ENCODE data around the gene DNAH7.
A peak's percentile ranks its signal among the peaks of the same experiment; 100 is the strongest.
"Not testable (repeated sequence)": the region's sequence is repeated elsewhere in the genome, so short reads cannot be mapped to it uniquely, and the experiment has no call there.

Gene DNAH7

DNA sequence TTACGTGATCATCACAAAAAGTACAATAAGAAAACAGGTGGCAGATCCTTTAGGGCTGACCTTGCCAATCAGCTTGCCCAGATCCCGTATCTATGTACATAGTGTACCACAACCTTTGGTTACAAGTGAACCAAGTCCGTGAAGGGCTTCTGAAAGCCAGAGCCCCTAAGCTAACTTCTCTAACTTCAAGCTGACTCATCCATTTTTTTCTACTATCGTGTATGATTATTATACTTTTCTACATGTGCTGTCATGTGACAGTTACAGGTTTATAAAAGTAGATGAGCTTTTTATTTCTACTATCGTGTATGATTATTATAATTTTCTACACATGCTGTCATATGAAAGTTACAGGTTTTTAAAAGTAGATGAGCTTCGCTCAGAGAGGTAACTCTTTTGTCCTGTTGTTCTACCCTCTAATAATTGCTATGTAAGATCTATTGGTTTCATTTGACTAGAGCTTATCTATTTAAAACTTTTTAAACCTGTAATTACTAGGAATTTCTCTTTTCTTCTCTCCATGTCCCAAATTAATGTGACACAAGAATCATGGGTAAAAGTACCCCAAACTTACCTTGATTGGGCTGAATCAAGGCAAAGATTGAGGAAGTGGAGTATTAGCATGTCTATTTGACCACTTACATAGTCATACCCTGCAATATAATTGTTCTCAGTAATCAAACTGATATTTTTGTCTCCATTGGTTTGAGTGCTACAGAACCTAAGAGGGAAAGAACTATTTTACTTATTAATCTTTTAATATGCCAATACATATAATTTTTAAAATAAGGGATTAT lies 29.4 kb upstream of the DNAH7 start:
- Histone ChIP-seq H3K4me1 (ENCODE audit: control insufficient read depth, insufficient read depth, low read length) (peaks cover 33% of the 10 kb centered on the region), H3K9me3 (ENCODE audit: control insufficient read depth, insufficient read depth, low read length) (no peaks in the 10 kb centered on the region), H3K36me3 (ENCODE audit: control insufficient read depth, insufficient read depth, low read length) (no peaks in the 10 kb centered on the region), H3K4me3 (ENCODE audit: low read depth, low read length) (no peak overlapping the region), H3K27ac (ENCODE audit: low read depth, low read length) (peak overlapping the region; percentile 93), H3K9ac (ENCODE audit: low read depth, low read length) (no peak overlapping the region), H3K27me3 (ENCODE audit: control insufficient read depth, insufficient read depth, low read length) (no peaks in the 10 kb centered on the region)

- no peaks in the 10 kb centered on the region for H3K27me3 ChIP-seq (ENCODE audit: control insufficient read depth, insufficient read depth, low read length)
- H3K27ac ChIP-seq (ENCODE audit: low read depth, low read length): peak overlapping the region; percentile 93
- no peaks in the 10 kb centered on the region for H3K9me3 ChIP-seq (ENCODE audit: control insufficient read depth, insufficient read depth, low read length)
- no peak overlapping the region for H3K4me3 ChIP-seq (ENCODE audit: low read depth, low read length)
- no peaks in the 10 kb centered on the region for H3K36me3 ChIP-seq (ENCODE audit: control insufficient read depth, insufficient read depth, low read length)
- peaks cover 30% of the 10 kb centered on the region for H3K4me1 ChIP-seq (ENCODE audit: control insufficient read depth, insufficient read depth, low read length)
- H3K9ac ChIP-seq (ENCODE audit: low read depth, low read length): no peak overlapping the region
Measured at GRCh38 chr2:196096982-196097745, 28.5 kb upstream of the DNAH7 start.

DNA sequence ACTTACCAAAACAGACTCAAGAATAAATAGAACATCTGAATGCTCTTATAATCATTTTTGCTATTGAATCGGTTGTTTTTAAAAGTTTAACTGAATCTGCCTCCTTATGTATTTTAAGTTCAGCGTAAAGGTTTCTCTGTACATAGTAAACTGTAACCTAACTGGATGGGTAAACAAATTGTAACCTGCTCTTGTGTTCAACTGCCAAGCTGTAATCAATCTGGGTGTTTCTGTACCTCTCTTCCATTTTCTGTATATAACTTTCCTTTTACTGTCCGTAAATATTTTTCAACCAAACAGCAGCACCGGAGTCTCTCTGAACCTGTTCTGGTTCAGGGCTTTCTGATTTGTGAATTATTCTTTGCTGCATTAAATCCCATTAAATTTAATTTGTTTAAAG lies 27.6 kb upstream of the DNAH7 start:
- no peaks in the 10 kb centered on the region for H3K36me3 ChIP-seq (ENCODE audit: control insufficient read depth, insufficient read depth, low read length)
- peak overlapping the region; percentile 93 for H3K27ac ChIP-seq (ENCODE audit: low read depth, low read length)
- no peak overlapping the region for H3K9ac ChIP-seq (ENCODE audit: low read depth, low read length)
- peaks cover 21% of the 10 kb centered on the region for H3K4me1 ChIP-seq (ENCODE audit: control insufficient read depth, insufficient read depth, low read length)
- H3K27me3 ChIP-seq (ENCODE audit: control insufficient read depth, insufficient read depth, low read length): no peaks in the 10 kb centered on the region
- no peaks in the 10 kb centered on the region for H3K9me3 ChIP-seq (ENCODE audit: control insufficient read depth, insufficient read depth, low read length)
- no peak overlapping the region for H3K4me3 ChIP-seq (ENCODE audit: low read depth, low read length)

DNA sequence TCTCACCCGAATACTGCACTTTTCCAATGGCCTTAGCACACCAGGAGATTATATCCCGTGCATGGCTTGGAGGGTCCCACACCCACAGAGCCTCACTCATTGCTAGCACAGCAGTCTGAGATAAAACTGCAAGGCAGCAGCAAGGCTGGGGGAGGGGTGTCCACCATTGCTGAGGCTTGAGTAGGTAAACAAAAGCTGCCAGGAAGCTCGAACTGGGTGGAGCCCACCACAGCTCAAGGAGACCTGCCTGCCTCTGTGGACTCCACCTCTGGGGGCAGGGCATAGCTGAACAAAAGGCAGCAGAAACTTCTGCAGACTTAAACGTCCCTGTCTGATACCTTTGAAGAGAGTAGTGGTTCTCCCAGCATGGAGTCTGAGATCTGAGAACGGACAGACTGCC lies 20.8 kb upstream of the DNAH7 start:
- not testable (repeated sequence) for H3K36me3 ChIP-seq (ENCODE audit: control insufficient read depth, insufficient read depth, low read length); H3K9ac ChIP-seq (ENCODE audit: low read depth, low read length); H3K4me1 ChIP-seq (ENCODE audit: control insufficient read depth, insufficient read depth, low read length); H3K4me3 ChIP-seq (ENCODE audit: low read depth, low read length); H3K27me3 ChIP-seq (ENCODE audit: control insufficient read depth, insufficient read depth, low read length); H3K9me3 ChIP-seq (ENCODE audit: control insufficient read depth, insufficient read depth, low read length); H3K27ac ChIP-seq (ENCODE audit: low read depth, low read length)

DNA sequence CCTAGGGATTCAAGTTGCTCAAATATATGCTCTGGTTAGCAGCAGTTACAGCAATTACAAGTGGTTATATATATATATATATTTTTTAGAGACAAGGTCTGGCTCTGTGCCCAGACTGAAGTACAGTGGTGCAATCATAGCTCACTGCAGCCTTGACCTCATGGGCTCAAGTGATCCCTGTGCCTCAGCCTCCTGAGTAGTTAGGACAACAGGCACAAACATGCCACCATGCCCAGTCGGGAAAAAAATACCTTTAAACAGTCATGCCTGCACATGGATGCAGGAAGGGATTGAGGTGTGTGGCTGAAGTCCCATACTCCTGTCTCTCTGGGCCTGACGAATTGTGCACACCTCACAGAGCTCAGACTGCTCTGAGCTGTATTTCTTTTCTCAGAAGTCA lies 19.6 kb upstream of the DNAH7 start:
- Histone ChIP-seq H3K27me3 (ENCODE audit: control insufficient read depth, insufficient read depth, low read length) (no peaks in the 10 kb centered on the region), H3K9ac (ENCODE audit: low read depth, low read length) (no peak overlapping the region), H3K36me3 (ENCODE audit: control insufficient read depth, insufficient read depth, low read length) (no peaks in the 10 kb centered on the region), H3K4me1 (ENCODE audit: control insufficient read depth, insufficient read depth, low read length) (no peaks in the 10 kb centered on the region), H3K27ac (ENCODE audit: low read depth, low read length) (no peak overlapping the region), H3K4me3 (ENCODE audit: low read depth, low read length) (no peak overlapping the region), H3K9me3 (ENCODE audit: control insufficient read depth, insufficient read depth, low read length) (peaks cover 13% of the 10 kb centered on the region; the same call in 1 of the 2 replicates)

- Histone ChIP-seq H3K9me3 (ENCODE audit: control insufficient read depth, insufficient read depth, low read length) (peaks cover 14% of the 10 kb centered on the region; the same call in 1 of the 2 replicates), H3K9ac (ENCODE audit: low read depth, low read length) (no peak overlapping the region), H3K36me3 (ENCODE audit: control insufficient read depth, insufficient read depth, low read length) (no peaks in the 10 kb centered on the region), H3K27ac (ENCODE audit: low read depth, low read length) (no peak overlapping the region), H3K27me3 (ENCODE audit: control insufficient read depth, insufficient read depth, low read length) (no peaks in the 10 kb centered on the region), H3K4me3 (ENCODE audit: low read depth, low read length) (no peak overlapping the region), H3K4me1 (ENCODE audit: control insufficient read depth, insufficient read depth, low read length) (no peaks in the 10 kb centered on the region)
Measured at GRCh38 chr2:196086517-196087368, 18.1 kb upstream of the DNAH7 start.

- Histone ChIP-seq H3K27ac (ENCODE audit: low read depth, low read length) (no peak overlapping the region), H3K27me3 (ENCODE audit: control insufficient read depth, insufficient read depth, low read length) (no peaks in the 10 kb centered on the region), H3K36me3 (ENCODE audit: control insufficient read depth, insufficient read depth, low read length) (no peaks in the 10 kb centered on the region), H3K4me3 (ENCODE audit: low read depth, low read length) (no peak overlapping the region), H3K9me3 (ENCODE audit: control insufficient read depth, insufficient read depth, low read length) (0 out of 2 replicates have a peak, but pooled peaks cover 6% of the 10 kb centered on the region), H3K9ac (ENCODE audit: low read depth, low read length) (no peak overlapping the region), H3K4me1 (ENCODE audit: control insufficient read depth, insufficient read depth, low read length) (no peaks in the 10 kb centered on the region)
Measured at GRCh38 chr2:196083601-196084000, 15.0 kb upstream of the DNAH7 start.

- Histone ChIP-seq H3K36me3 (ENCODE audit: control insufficient read depth, insufficient read depth, low read length) (no peaks in the 10 kb centered on the region), H3K27ac (ENCODE audit: low read depth, low read length) (no peak overlapping the region), H3K9ac (ENCODE audit: low read depth, low read length) (no peak overlapping the region), H3K4me3 (ENCODE audit: low read depth, low read length) (no peak overlapping the region), H3K9me3 (ENCODE audit: control insufficient read depth, insufficient read depth, low read length) (0 out of 2 replicates have a peak, but pooled peaks cover 6% of the 10 kb centered on the region), H3K4me1 (ENCODE audit: control insufficient read depth, insufficient read depth, low read length) (no peaks in the 10 kb centered on the region), H3K27me3 (ENCODE audit: control insufficient read depth, insufficient read depth, low read length) (no peaks in the 10 kb centered on the region)
Measured at GRCh38 chr2:196080526-196080925, 11.9 kb upstream of the DNAH7 start.

GRCh38 chr2:196079052-196079451 lies 10.4 kb upstream of the DNAH7 start:
- Histone ChIP-seq H3K4me1 (ENCODE audit: control insufficient read depth, insufficient read depth, low read length) (no peaks in the 10 kb centered on the region), H3K9ac (ENCODE audit: low read depth, low read length) (no peak overlapping the region)

DNA sequence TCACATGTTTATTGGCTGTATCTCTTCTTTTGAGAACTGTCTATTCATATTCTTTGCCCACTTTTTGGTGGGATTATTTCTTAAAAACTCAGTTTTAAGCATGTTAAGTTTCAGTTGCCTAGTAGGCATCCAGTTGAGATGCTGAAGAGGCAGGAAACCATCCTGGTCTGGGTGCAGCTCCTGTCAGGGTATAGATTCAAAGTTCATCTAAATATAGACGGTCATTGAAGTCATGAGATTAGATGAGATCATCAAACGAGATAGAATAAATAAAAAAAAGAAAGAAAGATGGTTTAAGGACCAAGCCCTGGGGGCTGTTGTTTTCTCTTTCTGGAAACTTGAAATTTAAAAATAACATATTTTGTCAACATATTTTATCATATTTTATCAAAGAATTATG lies 9.2 kb upstream of the DNAH7 start:
- Histone ChIP-seq H3K9ac (ENCODE audit: low read depth, low read length) (no peak overlapping the region), H3K36me3 (ENCODE audit: control insufficient read depth, insufficient read depth, low read length) (no peaks in the 10 kb centered on the region), H3K27me3 (ENCODE audit: control insufficient read depth, insufficient read depth, low read length) (no peaks in the 10 kb centered on the region), H3K9me3 (ENCODE audit: control insufficient read depth, insufficient read depth, low read length) (no peaks in the 10 kb centered on the region), H3K4me1 (ENCODE audit: control insufficient read depth, insufficient read depth, low read length) (no peaks in the 10 kb centered on the region), H3K4me3 (ENCODE audit: low read depth, low read length) (no peak overlapping the region), H3K27ac (ENCODE audit: low read depth, low read length) (no peak overlapping the region)

More at GRCh38 chr2:196079052-196079451, 10.4 kb upstream of the DNAH7 start:
- H3K9me3 ChIP-seq (ENCODE audit: control insufficient read depth, insufficient read depth, low read length): 0 out of 2 replicates have a peak, but pooled peaks cover 6% of the 10 kb centered on the region
- no peak overlapping the region for H3K27ac ChIP-seq (ENCODE audit: low read depth, low read length)
- H3K36me3 ChIP-seq (ENCODE audit: control insufficient read depth, insufficient read depth, low read length): no peaks in the 10 kb centered on the region
- no peaks in the 10 kb centered on the region for H3K27me3 ChIP-seq (ENCODE audit: control insufficient read depth, insufficient read depth, low read length)
- no peak overlapping the region for H3K4me3 ChIP-seq (ENCODE audit: low read depth, low read length)

Measured in HUES48 (cell line).